ENCODE measurements around the gene MYMK. TPM values are rescaled to one million over a fixed set of nuclear protein-coding genes. Genes with fewer than 3 reads are reported as not detected.

The MYMK gene
- total RNA-seq, 1 experiment from 2014 or later = not detected

DNA sequence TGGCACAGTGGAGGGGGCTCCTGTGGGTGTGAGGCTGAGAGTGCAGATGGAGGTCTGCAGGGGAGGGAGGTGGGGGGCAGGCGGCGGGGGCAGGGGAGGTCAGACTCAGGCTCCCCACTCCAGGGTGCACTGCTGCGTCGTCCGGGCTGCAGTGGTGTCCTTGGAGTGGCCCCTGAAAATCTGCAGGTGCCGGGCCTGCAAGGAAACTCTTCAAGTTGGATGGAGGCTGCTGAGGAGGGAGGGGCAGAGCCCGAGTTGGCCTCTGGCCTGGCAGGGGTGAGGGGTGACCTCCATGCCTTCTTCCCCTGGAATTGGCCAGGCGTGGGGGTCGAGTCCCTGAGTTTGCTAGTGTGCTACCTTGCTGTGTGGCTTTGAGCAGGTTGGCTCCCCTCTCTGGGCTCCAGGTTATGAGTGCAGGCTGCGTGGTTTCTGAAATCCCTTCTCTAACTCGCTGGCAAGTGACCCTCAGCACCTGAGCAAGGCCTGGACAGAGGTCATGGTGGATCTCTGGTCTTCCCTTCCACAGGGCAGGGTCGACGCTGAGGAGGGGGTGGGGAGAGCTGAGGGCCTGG is 10.6 kb upstream of the MYMK start:
- DNase-seq (ENCODE audit: low read depth in 1 of 2, low spot score in 2 of 2) = no peak
- Histone ChIP-seq H3K27me3 (replicated peaks) (peaks cover 26% of the 10 kb centered on the region), H3K9me3 (replicated peaks) (no peaks in the 10 kb centered on the region), H3K4me3 (no peak overlapping the region), H3K36me3 (no peaks in the 10 kb centered on the region), H3K4me1 (replicated peaks) (no peaks in the 10 kb centered on the region), H3K27ac (no peak overlapping the region)

DNA sequence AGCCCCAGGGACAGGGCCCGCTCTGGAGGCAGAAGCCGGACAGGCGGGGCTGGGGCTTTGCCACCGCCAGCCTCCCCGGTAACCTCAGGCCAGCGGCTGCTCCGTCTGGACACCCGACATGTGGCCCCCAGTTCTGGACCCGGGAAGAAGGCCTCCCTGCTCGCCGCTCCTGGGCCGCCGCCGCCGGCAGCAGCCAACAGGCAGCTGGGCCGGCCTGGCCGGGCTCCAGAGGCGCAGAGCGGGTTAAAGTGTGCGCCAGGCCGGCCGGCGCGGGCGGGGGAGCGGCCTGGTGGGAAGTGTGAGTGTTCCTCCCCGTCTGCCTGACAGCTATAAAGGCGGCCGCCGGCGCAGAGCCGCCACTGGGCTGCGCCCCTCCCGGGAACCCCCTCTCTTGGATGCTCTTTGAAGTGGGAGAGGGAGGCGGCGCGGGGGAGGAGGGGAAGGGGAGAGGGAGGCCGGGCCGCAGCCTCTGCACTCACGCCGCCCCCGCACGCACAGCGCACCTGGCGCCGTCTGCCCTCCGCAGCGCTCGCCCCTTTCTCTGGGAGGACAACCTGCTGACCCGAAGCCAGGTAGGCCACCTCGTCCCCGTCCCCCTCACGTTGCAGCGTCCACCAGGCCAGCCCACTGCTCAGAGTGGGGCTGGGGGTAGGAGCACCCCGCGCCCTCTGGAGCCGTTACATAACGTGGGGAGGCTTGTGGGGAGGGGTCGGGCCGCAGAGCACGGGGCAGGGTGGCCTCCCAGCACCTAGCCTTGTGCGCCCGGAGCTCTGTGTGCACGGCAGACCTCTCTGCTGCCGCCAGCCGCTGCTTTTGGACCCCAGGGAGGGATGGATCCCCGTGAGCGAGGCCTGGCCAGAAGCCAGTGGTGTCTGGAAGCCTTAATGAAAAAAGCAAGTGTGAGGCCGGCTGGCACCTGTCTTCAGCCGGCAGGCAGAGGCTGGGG is 9.9 kb upstream of the MYMK start, which contains the start of gene ADAMTSL2:
Gene ADAMTSL2, plus strand, starts transcription at position 359 of the 946 bp plus-strand sequence. CDS start 2,009 bp downstream, outside the sequence.
- H3K9me3 ChIP-seq (replicated peaks) = no peaks in the 10 kb centered on the region
- DNase-seq (ENCODE audit: low read depth in 1 of 2, low spot score in 2 of 2) = no peak
- no peaks in the 10 kb centered on the region for H3K36me3 ChIP-seq
- H3K27me3 ChIP-seq (replicated peaks) = peaks cover 31% of the 10 kb centered on the region
- H3K27ac ChIP-seq = no peak within 1 kb of the TSS
- H3K4me1 ChIP-seq (replicated peaks) = no peaks in the 10 kb centered on the region
- no peak within 1 kb of the TSS for H3K4me3 ChIP-seq

DNA sequence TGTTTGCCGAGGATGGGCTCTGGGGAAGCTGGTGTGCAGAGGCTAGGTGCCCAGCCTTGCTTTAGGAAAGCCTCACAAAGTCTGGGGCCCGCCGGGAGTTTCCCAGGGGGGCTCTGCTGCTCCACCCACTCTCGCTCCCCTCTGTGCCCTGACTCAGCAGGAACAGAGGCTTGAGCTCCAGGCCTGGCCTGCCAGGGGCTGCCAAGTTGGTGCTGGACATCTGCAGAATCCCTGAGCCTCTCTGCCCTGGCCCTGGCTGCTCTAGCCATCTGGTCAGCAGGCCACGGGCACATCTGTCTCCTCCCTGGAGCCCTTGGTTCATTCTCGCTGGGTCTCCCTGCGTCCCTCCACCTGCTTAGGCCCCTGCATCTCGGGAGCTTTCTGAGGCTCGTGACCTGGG is 9.1 kb upstream of the MYMK start:
- Histone ChIP-seq H3K27me3 (replicated peaks) (peaks cover 36% of the 10 kb centered on the region), H3K4me3 (no peak overlapping the region), H3K4me1 (replicated peaks) (no peaks in the 10 kb centered on the region), H3K36me3 (no peaks in the 10 kb centered on the region), H3K27ac (no peak overlapping the region), H3K9me3 (replicated peaks) (no peaks in the 10 kb centered on the region)
- no peak for DNase-seq (ENCODE audit: low read depth in 1 of 2, low spot score in 2 of 2)

DNA sequence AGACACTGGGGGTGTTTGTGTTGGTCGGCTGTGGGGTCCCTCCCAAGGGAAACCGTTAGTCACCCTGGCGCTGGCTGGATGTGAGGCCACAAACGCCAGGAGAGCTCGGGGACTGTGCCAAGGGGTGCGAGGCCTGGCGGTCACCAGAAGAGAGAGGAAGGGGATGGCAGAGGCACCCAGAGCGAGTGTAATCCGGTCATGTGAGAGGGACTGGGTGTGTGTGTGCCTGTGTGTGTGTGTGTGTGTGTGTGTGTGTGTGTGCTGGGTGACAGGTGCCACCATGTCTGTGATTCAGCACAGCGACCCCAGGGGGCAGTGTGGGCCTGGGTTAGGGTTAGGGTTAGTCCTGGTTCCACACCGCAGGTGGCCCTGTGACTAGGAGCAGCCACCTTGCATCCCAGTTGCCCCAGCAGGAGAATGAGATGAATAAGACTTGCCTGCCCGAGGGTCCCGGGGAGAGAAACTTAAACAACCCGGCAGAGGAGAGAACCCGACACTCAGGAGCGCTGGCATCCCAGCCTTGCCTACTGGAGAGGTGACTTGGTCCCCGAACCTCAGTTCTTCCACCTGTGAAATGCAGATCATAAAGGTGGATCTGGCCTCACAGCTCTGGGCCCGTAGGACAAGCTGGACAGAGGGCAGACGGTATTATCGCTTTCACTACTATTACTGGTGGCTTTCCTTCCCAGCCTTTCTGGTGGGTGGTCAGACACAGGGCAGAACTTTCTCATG is 8.3 kb upstream of the MYMK start:
- H3K4me1 ChIP-seq (replicated peaks) = no peaks in the 10 kb centered on the region
- no peak overlapping the region for H3K4me3 ChIP-seq
- DNase-seq (ENCODE audit: low read depth in 1 of 2, low spot score in 2 of 2) = peak; percentile 21 to 62
- H3K27me3 ChIP-seq (replicated peaks) = peaks cover 43% of the 10 kb centered on the region
- H3K9me3 ChIP-seq (replicated peaks) = no peaks in the 10 kb centered on the region
- no peak overlapping the region for H3K27ac ChIP-seq
- no peaks in the 10 kb centered on the region for H3K36me3 ChIP-seq

DNA sequence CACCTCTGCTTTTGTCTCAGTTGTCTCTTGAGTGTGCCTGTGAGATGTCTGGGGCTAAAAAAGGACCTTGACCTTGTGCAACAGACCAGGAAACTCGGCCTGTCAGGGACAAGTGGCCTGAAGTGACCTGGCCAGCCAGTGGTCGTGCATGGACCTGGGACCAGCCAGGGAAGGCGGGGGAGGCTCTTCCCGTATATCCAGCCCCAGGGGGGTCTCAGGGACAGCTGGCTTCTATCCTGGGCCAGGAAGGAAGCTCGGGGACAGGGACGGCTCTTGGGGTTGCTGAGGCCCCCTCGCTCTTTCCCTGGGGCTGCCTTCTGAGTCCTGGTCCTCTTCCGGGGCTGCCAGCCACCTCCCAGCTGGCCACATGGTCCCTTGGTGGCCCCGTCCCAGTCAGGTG is 6.5 kb upstream of the MYMK start:
- Histone ChIP-seq H3K4me1 (replicated peaks) (no peaks in the 10 kb centered on the region), H3K27ac (no peak overlapping the region), H3K27me3 (replicated peaks) (peaks cover 53% of the 10 kb centered on the region), H3K9me3 (replicated peaks) (no peaks in the 10 kb centered on the region), H3K36me3 (no peaks in the 10 kb centered on the region), H3K4me3 (no peak overlapping the region)
- no peak for DNase-seq (ENCODE audit: low read depth in 1 of 2, low spot score in 2 of 2)

DNA sequence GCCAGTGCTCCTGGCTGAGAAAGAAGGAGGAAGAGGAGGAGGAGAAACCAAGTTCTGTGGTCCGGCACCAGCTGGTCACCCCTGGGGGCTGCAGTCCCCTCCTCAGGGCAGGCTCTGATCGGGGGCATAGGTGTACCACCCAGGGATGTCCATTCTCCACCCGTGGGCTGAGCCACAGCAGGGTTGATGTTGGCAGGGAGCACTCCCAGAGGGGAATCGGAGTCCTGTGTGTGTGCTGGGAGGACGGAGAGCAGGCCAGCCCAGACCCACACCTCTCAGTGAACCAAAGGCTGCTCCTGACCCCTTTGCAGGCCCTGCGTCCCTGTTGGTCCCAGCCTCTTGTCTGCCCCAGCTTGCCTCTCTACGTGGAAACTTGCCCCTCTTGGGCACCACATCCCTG is 5.1 kb upstream of the MYMK start:
- H3K36me3 ChIP-seq = no peaks in the 10 kb centered on the region
- no peak overlapping the region for H3K4me3 ChIP-seq
- H3K4me1 ChIP-seq (replicated peaks) = no peaks in the 10 kb centered on the region
- H3K27ac ChIP-seq = no peak overlapping the region
- no peak for DNase-seq (ENCODE audit: low read depth in 1 of 2, low spot score in 2 of 2)
- H3K27me3 ChIP-seq (replicated peaks) = peaks cover 45% of the 10 kb centered on the region
- no peaks in the 10 kb centered on the region for H3K9me3 ChIP-seq (replicated peaks)

DNA sequence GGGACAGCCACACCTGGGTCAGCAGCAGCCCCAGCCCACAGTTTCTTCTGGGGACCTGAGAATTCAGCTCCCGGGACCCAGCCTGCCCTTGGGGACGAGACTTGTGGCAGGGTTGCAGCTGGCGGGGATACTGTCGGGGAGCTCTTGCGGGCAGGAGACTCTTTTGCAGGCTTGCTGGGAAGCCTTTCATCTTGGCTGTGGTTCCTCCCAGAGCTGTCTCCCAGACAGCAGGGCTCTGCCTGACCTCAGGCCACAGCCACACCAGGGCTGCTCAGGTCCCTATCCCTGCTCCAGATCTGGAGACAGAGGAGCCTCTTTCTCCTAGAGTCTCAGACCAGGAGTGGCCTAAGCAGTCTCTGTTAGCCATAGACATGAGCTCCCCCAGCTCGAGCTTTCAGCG is 4.7 kb upstream of the MYMK start:
- DNase-seq (ENCODE audit: low read depth in 1 of 2, low spot score in 2 of 2) = no peak
- no peak overlapping the region for H3K27ac ChIP-seq
- no peaks in the 10 kb centered on the region for H3K36me3 ChIP-seq
- H3K27me3 ChIP-seq (replicated peaks) = peaks cover 41% of the 10 kb centered on the region
- no peak overlapping the region for H3K4me3 ChIP-seq
- H3K9me3 ChIP-seq (replicated peaks) = no peaks in the 10 kb centered on the region
- H3K4me1 ChIP-seq (replicated peaks) = no peaks in the 10 kb centered on the region

DNA sequence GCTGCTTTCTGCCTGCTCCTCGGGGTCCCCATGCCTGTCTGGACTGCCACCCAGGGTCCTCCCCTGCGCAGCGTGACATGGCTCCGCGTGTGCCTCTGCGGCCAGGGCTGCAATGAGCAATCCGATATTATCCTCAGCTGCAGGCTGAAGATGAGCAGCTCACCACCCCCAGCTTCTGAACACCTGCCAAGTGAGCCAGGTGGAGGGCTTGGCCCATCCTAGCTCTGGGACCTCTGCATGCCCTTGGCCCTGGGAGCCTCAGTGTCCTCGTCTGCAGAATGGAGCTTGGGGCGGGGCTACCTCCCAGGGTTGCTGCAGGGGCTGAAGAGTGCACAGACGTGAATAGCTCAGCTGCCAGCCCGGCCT is 4.1 kb upstream of the MYMK start:
- H3K4me3 ChIP-seq = no peak overlapping the region
- no peaks in the 10 kb centered on the region for H3K4me1 ChIP-seq (replicated peaks)
- H3K9me3 ChIP-seq (replicated peaks) = no peaks in the 10 kb centered on the region
- no peak overlapping the region for H3K27ac ChIP-seq
- DNase-seq (ENCODE audit: low read depth in 1 of 2, low spot score in 2 of 2) = no peak
- H3K27me3 ChIP-seq (replicated peaks) = peaks cover 35% of the 10 kb centered on the region
- H3K36me3 ChIP-seq = no peaks in the 10 kb centered on the region

DNA sequence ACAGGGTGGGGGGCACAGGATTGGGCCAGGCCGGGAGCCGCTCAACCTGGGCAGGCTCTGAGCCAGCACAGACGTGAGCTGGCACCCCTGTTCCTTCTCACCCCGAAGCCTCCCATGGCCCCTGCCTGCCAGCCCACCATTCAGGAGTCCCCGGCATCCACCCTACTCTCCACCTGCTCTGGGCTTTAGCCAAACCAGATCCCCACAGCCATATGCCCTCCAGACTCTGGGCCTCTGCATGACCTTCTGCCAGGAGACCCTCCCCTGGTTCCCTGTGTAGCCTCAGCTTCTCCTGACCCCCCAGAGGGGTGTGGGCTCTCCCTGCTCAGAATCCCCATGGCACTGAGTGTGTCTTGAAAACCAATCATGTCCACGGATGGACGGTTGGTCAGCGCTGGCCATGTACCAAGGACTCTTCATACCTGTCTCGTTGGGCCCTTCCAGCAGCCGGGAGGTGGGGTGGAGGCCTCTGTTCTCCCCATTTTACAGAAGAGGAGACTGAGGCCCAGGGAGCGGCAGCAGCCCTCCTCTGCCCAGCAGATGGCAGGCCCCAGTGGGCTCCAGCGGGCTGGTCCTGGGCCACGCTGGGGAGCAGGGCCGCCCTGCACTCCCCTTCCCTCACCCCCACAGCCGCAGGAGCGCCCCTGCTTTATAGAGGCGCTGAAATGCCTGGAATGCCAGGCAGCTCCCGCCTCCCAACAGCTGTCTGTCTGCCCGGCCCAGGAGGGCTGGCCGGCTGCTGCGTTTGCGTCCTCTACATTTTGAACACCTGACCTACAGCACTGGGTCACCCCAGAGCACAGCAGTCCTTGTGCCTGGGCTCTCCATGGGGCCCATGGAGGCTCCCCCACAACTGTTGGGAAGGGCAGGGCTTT is 3.5 kb upstream of the MYMK start:
- H3K27ac ChIP-seq = no peak overlapping the region

DNA sequence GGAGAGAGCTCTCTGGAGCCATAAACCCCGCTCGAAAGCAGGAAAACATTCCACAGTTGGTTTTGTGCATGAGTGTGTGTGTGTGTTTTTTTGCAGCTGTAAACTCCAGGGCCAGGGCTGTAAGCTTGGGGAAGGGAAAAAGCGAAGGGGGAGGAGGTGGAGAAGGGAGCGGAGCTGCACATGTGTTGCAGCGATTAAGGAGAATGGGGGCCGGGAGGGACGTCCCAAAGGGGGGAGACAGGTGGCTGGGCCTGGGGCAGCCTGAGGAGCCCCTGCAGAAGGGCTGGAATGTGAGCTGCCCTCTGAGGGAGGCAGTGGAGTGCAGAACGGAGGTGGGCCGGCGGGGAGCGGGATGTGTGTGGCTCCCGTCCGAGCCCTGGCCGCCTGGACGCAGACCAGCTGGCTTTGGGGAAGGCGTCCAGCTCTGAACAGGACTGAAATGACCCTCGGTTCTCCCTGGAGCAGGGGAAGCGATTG is 2.7 kb upstream of the MYMK start:
- Histone ChIP-seq H3K27me3 (replicated peaks) (peaks cover 27% of the 10 kb centered on the region), H3K9me3 (replicated peaks) (no peaks in the 10 kb centered on the region), H3K27ac (no peak overlapping the region), H3K36me3 (no peaks in the 10 kb centered on the region), H3K4me3 (no peak overlapping the region), H3K4me1 (replicated peaks) (no peaks in the 10 kb centered on the region)
- DNase-seq (ENCODE audit: low read depth in 1 of 2, low spot score in 2 of 2) = no peak

More for the DNA sequence above, 3.5 kb upstream of the MYMK start:
- Histone ChIP-seq H3K4me1 (replicated peaks) (no peaks in the 10 kb centered on the region), H3K9me3 (replicated peaks) (no peaks in the 10 kb centered on the region), H3K4me3 (no peak overlapping the region), H3K27me3 (replicated peaks) (peaks cover 28% of the 10 kb centered on the region), H3K36me3 (no peaks in the 10 kb centered on the region)
- DNase-seq (ENCODE audit: low read depth in 1 of 2, low spot score in 2 of 2) = no peak

DNA sequence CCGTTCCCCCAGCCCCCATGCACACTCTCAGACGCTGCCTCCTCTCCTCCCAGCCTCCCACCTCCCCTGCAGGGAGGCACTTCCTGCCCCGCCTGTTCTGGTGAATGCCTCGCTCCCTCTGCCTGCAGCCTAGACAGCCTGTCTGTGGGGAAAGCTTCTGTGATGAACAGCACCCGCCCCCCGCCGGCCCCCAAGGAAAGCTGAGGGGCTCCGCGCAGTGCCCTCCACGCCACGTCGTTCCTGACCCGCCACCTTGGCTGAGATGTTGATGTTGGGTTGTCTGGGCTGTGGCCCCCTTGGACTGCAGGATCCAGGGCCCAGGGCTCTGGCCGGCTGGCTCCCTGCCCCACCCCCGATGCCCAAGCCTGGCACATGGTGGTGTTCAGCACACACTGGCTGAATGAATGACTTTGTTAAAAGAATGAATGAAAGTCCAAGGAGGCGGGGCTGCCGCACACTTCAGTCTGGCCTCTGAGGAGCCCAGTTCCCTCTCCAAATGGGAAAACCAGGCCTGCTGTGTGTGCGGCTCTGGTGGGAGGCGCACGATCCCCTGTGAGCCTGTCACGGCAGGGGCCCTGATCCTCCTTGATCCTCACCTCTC is 2.1 kb upstream of the MYMK start:
- no peak for DNase-seq (ENCODE audit: low read depth in 1 of 2, low spot score in 2 of 2)
- H3K36me3 ChIP-seq = no peaks in the 10 kb centered on the region
- no peak overlapping the region for H3K27ac ChIP-seq
- no peak overlapping the region for H3K4me3 ChIP-seq
- H3K4me1 ChIP-seq (replicated peaks) = no peaks in the 10 kb centered on the region
- no peaks in the 10 kb centered on the region for H3K9me3 ChIP-seq (replicated peaks)
- H3K27me3 ChIP-seq (replicated peaks) = peaks cover 27% of the 10 kb centered on the region

DNA sequence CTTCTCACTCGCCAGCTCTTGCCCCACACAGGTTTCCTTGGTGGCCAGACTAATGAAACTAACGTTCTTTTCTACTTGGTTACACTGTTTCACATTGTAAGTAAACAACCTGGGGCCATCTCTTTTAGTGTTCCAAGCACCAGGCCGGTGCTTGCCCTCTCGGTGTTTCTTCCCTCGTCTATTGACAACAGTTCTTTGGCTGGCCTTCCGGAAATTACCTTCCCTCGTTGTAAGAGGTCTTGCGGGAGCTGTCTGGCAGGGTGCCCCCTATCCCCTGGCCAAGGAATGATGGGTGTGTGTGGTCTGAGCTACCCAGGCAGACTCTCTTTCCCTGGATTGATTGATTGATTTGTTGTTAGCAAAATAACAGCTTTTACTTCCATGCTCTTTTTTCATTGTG is 918 bp upstream of the MYMK start:
- no peaks in the 10 kb centered on the region for H3K36me3 ChIP-seq

DNA sequence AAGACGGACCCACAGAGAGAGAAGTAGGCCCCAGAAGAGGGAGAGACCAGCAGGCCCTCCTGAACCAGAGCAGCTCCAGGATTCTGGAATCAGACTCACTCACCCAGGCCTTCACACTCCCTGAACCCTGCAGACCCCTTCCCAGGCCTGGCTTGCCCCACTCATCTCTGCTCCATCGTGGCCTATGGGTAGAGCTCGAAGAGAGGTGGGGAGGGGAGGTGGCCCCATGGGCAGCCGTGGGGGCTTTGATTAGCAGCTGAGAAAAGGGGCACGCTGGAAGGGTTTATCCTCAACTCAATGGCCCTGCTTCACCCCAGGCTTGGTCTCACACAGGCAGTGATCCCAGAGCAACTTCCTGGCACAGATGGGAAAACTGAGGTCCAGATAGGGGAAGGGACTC is 613 bp downstream of the MYMK start:
- no peak for DNase-seq (ENCODE audit: low read depth in 1 of 2, low spot score in 2 of 2)
- Histone ChIP-seq H3K27ac (no peak overlapping the region), H3K4me1 (replicated peaks) (no peaks in the 10 kb centered on the region), H3K4me3 (no peak overlapping the region), H3K9me3 (replicated peaks) (no peaks in the 10 kb centered on the region), H3K36me3 (no peaks in the 10 kb centered on the region), H3K27me3 (replicated peaks) (peaks cover 19% of the 10 kb centered on the region)

More for the DNA sequence above, 918 bp upstream of the MYMK start:
- Histone ChIP-seq H3K27ac (no peak overlapping the region), H3K9me3 (replicated peaks) (no peaks in the 10 kb centered on the region), H3K4me1 (replicated peaks) (no peaks in the 10 kb centered on the region), H3K27me3 (replicated peaks) (peaks cover 27% of the 10 kb centered on the region), H3K4me3 (no peak overlapping the region)
- no peak for DNase-seq (ENCODE audit: low read depth in 1 of 2, low spot score in 2 of 2)

All from SJSA1 (cell line).